ENCODE measurements around the gene PACS1.
A peak's percentile ranks its signal among the peaks of the same experiment; 100 is the strongest.

Gene PACS1

GRCh38 chr11:66189031-66189745 is 119.1 kb downstream of the PACS1 start:
- DNase-seq, result no peak

GRCh38 chr11:66190786-66191185 is 120.7 kb downstream of the PACS1 start:
- no peak for DNase-seq

GRCh38 chr11:66192181-66192863 is 122.2 kb downstream of the PACS1 start:
- DNase-seq, result no peak

GRCh38 chr11:66194391-66194790 is 124.3 kb downstream of the PACS1 start:
- no peak for DNase-seq

GRCh38 chr11:66195867-66196266 is 125.8 kb downstream of the PACS1 start:
- DNase-seq, result no peak

GRCh38 chr11:66203847-66204246 is 133.8 kb downstream of the PACS1 start:
- no peak for DNase-seq

GRCh38 chr11:66204412-66204811 is 134.3 kb downstream of the PACS1 start:
- DNase-seq, result no peak

GRCh38 chr11:66207816-66208215 is 137.7 kb downstream of the PACS1 start:
- DNase-seq, result no peak

GRCh38 chr11:66211100-66211499 is 141.0 kb downstream of the PACS1 start:
- DNase-seq, result no peak

- no peak for DNase-seq
Observed at GRCh38 chr11:66216911-66217310, 146.8 kb downstream of the PACS1 start.

GRCh38 chr11:66218036-66218435 is 148.0 kb downstream of the PACS1 start:
- DNase-seq, result no peak

GRCh38 chr11:66218846-66219620 is 149.0 kb downstream of the PACS1 start:
- DNase-seq, result no peak

- no peak for DNase-seq
Observed at GRCh38 chr11:66219846-66220565, 149.9 kb downstream of the PACS1 start.

- no peak for DNase-seq
Observed at GRCh38 chr11:66220566-66220935, 150.5 kb downstream of the PACS1 start.

- no peak for DNase-seq
Observed at GRCh38 chr11:66221012-66221411, 150.9 kb downstream of the PACS1 start.

- DNase-seq, result no peak
Observed at GRCh38 chr11:66221726-66222236, 151.7 kb downstream of the PACS1 start.

GRCh38 chr11:66222358-66223149 is 152.5 kb downstream of the PACS1 start:
- DNase-seq, result peak; percentile 86

GRCh38 chr11:66224226-66224855 is 154.3 kb downstream of the PACS1 start:
- no peak for DNase-seq

GRCh38 chr11:66225066-66225465 is 155.0 kb downstream of the PACS1 start:
- no peak for DNase-seq

- DNase-seq, result no peak
Observed at GRCh38 chr11:66226101-66226500, 156.0 kb downstream of the PACS1 start.

GRCh38 chr11:66227700-66228099 is 157.6 kb downstream of the PACS1 start:
- DNase-seq, result no peak

GRCh38 chr11:66228521-66228920 is 158.4 kb downstream of the PACS1 start:
- DNase-seq, result no peak
